GM21515 (cell line): Measurements from ENCODE around the gene SIGLEC5.
"Not testable (repeated sequence)": the region's sequence is repeated elsewhere in the genome, so short reads cannot be mapped to it uniquely, and the experiment has no call there.

Experiments used
- ATAC-seq: cut with Tn5 transposase; IDR thresholded peaks from one replicate; pipeline ENCODE4 v1.9.1; 2021; ENCODE audit not compliant: unreplicated experiment

Gene SIGLEC5

DNA sequence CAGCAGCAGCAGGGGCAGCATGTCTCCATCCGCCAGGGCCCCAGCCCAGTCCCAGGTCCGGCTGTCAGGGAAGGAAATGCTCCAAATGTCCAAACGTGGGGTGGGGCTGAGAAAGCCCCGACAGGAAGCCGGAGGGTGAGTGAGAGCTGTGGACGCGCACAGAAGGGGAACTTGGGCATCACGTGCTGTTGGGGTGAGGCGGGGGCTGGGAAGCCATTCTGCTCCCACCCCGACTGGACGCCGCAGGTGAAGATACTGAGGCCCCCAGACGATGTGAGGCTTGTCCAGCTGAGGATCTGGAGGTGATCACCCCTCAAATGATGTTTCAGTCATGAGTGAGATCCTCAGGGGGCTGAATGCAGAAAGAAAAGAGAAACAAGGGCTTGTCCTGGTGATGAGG lies at the start of gene SIGLEC5:
TSS of gene SIGLEC5 (minus strand) at position 87 of the 400 bp plus-strand sequence. CDS start at position 21, 66 bp downstream.
- ATAC-seq = not testable (repeated sequence)

- no peak for ATAC-seq
Observed at GRCh38 chr19:51676566-51677083, 46.4 kb upstream of the SIGLEC5 start.

DNA sequence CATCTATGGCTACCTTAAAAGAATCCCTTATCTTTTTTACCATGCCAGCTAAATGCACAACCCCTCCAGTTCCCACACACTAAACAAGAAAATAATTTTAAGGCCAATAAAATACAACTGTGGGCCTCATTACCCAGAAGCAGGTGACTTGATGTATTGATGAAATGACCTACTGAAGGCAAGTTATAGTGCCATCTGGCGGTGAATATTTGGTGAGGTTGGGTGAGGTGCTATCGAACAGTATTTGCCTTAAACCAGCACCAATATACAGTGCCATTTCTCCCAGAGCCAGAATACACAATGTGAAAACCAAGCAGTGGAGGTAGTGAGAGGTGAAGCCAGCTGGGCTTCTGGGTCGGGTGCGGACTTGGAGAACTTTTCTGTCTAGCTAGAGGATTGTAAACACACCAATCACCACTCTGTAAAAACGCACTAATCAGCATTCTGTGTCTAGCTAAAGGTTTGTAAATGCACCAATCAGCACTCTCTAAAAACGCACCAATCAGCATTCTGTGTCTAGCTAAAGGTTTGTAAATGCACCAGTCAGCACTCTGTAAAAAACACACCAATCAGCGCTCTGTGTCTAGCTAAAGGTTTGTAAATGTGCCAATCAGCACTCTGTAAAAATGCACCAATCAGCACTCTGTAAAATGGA lies 45.8 kb upstream of the SIGLEC5 start:
- ATAC-seq = not testable (repeated sequence)

DNA sequence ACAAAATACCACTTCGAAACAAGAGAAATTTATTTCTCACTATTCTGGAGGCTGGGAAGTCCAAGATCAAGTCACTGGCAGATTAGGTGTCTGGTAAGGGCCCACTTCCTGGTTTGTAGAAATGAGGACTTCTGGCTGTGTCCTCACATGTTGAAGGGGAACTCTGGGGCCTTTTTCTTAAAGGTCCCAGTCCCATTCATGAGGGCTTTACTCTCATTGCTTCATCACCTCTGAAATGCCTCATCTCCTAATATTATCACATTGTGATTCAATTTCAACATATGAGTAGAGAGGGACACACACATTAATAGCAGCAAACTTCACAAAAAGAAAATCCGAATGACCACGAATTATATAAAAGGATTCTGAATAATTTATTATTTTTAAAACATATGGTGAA lies 38.0 kb upstream of the SIGLEC5 start:
- no peak for ATAC-seq

- no peak for ATAC-seq
Observed at GRCh38 chr19:51664997-51665396, 34.8 kb upstream of the SIGLEC5 start.

- ATAC-seq = no peak
Observed at GRCh38 chr19:51664131-51664530, 33.9 kb upstream of the SIGLEC5 start.

DNA sequence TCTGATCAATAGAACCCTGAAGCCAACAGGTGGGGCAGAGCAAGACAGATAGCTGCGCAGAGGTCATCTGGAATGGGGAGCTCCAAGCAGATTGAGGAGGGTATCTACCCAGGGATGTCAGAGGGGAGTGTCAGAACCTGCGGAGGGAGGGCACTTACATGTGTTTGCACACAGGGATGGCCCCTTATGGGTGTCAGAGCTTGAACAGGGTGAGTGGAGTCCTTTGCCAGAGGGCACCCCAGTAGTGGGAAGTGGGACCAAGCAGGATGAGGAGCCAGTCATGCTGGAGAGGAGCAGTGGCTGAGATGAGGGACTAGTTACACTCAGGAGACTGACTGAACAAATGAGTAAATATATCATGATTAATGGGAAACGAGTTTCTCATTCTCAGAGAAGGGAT lies 33.4 kb upstream of the SIGLEC5 start:
- ATAC-seq = no peak

- no peak for ATAC-seq
Observed at GRCh38 chr19:51660975-51661600, 30.9 kb upstream of the SIGLEC5 start.

GRCh38 chr19:51654783-51655182 lies 24.6 kb upstream of the SIGLEC5 start:
- ATAC-seq = no peak

- no peak for ATAC-seq
Observed at GRCh38 chr19:51653162-51653561, 23.0 kb upstream of the SIGLEC5 start.

DNA sequence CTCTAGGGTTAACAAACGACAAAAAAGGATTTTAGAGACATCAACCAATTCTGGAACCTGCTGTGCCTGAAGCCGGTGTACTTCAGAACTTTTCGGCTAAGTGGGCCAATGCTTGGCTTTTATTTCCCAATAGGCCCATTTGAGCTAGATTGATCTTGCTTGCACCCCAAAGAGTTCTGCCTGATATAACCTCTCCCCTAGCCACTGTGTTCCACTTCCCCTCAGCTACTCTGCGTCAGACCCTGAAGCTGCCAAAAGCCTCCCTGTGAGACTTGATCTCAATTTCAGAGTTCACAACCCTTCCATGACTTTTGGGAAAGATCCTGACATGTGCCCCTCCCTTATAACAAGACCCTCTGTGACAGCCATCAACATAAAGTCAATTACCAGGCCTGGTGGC lies 22.1 kb upstream of the SIGLEC5 start:
- no peak for ATAC-seq

DNA sequence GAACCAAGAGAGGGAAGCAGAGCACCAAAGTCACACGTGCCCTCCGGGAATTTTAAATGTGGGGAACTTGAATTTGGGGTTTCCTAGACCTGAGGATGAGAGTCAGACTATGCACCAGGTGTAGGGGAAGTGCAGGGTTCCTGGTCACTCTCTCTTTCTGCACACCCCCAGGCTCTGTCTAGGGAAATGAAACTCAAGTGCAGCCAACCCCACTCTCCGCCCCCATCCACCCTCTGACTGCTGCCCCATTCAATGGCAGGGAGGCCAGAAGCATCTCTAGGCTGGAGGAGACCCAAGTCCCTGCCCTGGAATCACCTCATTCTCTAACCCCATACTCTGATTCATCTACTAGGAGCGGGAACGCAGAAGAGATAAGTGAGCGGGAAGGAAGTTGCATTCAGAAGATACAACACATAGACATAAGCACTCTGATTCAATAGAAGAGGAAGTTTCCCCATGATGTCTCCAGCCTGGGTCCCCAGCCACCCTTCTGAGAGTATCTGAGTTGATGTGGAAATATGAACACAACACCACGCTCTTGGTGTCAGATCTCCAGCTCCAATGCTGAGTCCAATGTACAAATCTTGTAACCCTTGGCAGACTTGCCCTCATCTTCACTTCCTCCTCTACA lies 21.1 kb upstream of the SIGLEC5 start:
- ATAC-seq = no peak

GRCh38 chr19:51647318-51647717 lies 17.1 kb upstream of the SIGLEC5 start:
- no peak for ATAC-seq

DNA sequence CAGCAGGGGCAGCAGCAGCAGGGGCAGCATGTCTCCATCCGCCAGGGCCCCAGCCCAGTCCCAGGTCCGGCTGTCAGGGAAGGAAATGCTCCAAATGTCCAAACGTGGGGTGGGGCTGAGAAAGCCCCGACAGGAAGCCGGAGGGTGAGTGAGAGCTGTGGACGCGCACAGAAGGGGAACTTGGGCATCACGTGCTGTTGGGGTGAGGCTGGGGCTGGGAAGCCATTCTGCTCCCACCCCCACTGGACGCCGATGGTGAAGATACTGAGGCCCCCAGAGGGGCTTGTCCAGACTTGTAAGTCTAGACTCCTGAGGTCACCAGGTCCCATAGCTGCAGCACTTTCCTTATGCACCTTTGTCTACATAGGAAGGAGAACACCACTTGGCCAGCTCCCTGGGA lies 16.5 kb upstream of the SIGLEC5 start, which contains the start of gene SIGLEC14:
TSS of gene SIGLEC14 (minus strand) at position 96 of the 400 bp plus-strand sequence. CDS start at position 30, 66 bp downstream.
- ATAC-seq = not testable (repeated sequence)

DNA sequence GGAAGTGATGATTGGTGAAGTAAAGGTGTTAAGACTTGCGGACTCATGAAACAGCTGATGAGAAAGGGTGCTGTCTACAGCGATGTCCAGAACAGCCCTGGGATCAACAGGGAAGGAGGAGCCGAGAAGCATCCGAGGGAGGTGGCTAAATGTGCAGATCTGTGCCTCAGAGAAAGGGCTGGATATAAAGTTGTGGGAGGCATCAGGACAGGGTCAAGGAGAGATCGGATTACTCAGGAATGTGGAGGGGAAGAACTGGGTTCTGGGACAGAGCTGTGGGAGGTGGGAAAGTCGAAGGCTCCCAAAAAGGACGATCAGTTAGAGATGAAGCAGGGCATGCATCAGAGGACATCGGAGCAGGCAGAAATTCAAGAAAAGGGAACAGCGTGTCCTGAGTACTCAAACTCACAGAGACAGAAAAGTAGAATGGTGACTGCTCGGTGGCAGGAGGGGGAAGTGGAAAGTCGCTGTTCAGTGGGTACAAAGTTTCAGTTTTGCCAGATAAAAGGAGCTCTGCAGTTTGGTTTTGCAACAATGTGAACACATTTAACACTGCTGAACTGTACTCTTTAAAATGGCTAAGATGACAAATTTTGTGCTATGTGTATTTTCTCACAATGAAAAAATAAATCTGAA lies 14.6 kb upstream of the SIGLEC5 start:
- ATAC-seq = no peak

DNA sequence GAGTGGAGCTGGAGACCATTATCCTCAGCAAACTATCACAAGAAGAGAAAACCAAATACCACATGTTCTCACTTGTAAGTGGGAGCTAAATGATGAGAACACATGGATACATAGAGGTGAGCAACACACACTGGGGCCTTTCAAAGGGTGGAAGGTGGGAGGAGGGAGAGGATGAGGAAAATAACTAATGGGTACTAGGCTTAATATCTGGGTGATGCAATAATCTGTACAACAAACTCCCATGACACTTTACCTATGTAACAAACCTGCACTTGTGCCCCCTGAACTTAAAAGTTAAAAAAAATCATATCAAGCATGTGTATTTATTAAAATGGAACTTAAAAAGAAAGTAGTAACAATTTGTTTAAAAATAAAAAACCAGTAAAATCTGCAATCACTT lies 11.4 kb upstream of the SIGLEC5 start:
- ATAC-seq = no peak

- ATAC-seq = no peak
Observed at GRCh38 chr19:51640386-51640785, 10.2 kb upstream of the SIGLEC5 start.

- no peak for ATAC-seq
Observed at GRCh38 chr19:51639916-51640315, 9.7 kb upstream of the SIGLEC5 start.

DNA sequence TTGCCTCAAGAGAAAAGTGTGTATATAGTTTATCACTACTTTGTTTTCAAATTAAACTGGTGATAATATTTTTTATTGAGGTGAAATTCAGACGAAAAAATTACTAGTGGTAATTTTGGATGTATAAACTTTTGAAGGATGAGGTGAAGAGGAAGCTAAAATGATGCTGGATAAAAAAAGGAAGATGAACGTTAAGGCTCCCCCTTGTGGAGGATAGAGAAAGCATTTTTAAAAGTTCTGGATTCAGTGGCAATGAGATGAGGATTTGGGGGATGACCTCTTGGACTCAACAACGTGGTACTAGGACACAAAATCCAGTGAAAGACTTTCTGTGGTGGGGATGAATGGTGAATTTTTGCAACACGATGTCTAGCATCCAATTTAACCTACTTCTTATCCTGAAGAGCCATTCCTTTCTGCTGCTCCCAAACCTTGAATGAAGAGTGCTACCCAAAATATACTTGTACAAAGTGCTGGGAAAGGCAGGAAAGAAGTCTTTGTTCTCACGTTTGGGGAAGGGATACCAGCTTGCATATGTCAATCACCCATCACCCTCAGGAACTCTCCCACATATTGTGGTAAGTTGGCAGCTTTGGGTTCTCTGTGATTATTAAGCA lies 7.3 kb upstream of the SIGLEC5 start:
- no peak for ATAC-seq

GRCh38 chr19:51632126-51632525 lies 1.9 kb upstream of the SIGLEC5 start:
- ATAC-seq = no peak
